Ishikawa (cell line): ENCODE data around the gene GCSH.

Source experiments
- CEBPB ChIP-seq: IDR thresholded peaks from 2 replicates; pipeline ENCODE4 v1.6.1; 2012
- CREB1 ChIP-seq: IDR thresholded peaks from 2 replicates; pipeline ENCODE4 v1.6.1; 2012; ENCODE audit warnings: low read depth
- EGR1 ChIP-seq: IDR thresholded peaks from 2 replicates; pipeline ENCODE4 v1.6.1; 2012
- EP300 ChIP-seq: IDR thresholded peaks from 2 replicates; pipeline ENCODE4 v1.6.1; 2012; ENCODE audit warnings: borderline replicate concordance
- FOXM1 ChIP-seq: IDR thresholded peaks from 2 replicates; pipeline ENCODE4 v1.6.1; 2012; ENCODE audit warnings: low read depth, borderline replicate concordance
- MAX ChIP-seq: IDR thresholded peaks from 2 replicates; pipeline ENCODE4 v1.6.1; 2012
- NFIC ChIP-seq: IDR thresholded peaks from 2 replicates; pipeline ENCODE4 v1.6.1; 2012
- RAD21 ChIP-seq: IDR thresholded peaks from 2 replicates; pipeline ENCODE4 v1.6.1; 2012; ENCODE audit warnings: low read depth
- REST ChIP-seq: IDR thresholded peaks from 2 replicates; pipeline ENCODE4 v1.6.1; 2012; ENCODE audit warnings: low read depth, mild to moderate bottlenecking
- TAF1 ChIP-seq: IDR thresholded peaks from 2 replicates; pipeline ENCODE4 v1.6.1; 2012; ENCODE audit warnings: low read depth, mild to moderate bottlenecking
- TCF12 ChIP-seq: IDR thresholded peaks from 2 replicates; pipeline ENCODE4 v1.6.1; 2012; ENCODE audit warnings: low read depth
- TEAD4 ChIP-seq: IDR thresholded peaks from 2 replicates; pipeline ENCODE4 v1.6.1; 2012
- USF1 ChIP-seq: IDR thresholded peaks from 2 replicates; pipeline ENCODE4 v1.6.1; 2012
- YY1 ChIP-seq: IDR thresholded peaks from 2 replicates; pipeline ENCODE4 v1.6.1; 2012; ENCODE audit warnings: low read depth
- ZBTB7A ChIP-seq: IDR thresholded peaks from 2 replicates; pipeline ENCODE4 v1.6.1; 2012; ENCODE audit warnings: low read depth

The GCSH gene

GRCh38 chr16:81073560-81074330 lies 22.4 kb downstream of the GCSH start:
- TF ChIP-seq NFIC = no peak

GRCh38 chr16:81071805-81072204 lies 24.4 kb downstream of the GCSH start:
- TF ChIP-seq NFIC = no peak
- no peak for TF ChIP-seq REST
- TF ChIP-seq EP300 = no peak
- no peak for TF ChIP-seq EGR1
- TF ChIP-seq TCF12 = no peak
- TF ChIP-seq MAX = no peak
- TF ChIP-seq TEAD4 = no peak
- no peak for TF ChIP-seq ZBTB7A
- no peak for TF ChIP-seq TAF1
- TF ChIP-seq FOXM1 = no peak
- TF ChIP-seq CREB1 = no peak
- no peak for TF ChIP-seq USF1
- no peak for TF ChIP-seq YY1
- TF ChIP-seq CEBPB = no peak

- TF ChIP-seq FOXM1 (no peak), YY1 (no peak), EP300 (no peak)
Observed at GRCh38 chr16:81070979-81071378, 25.2 kb downstream of the GCSH start.

GRCh38 chr16:81069063-81069462 lies 27.1 kb downstream of the GCSH start:
- TF ChIP-seq EP300 (no peak), EGR1 (no peak), REST (no peak), CEBPB (no peak), TCF12 (no peak), RAD21 (no peak)

GRCh38 chr16:81067166-81067565 lies 29.0 kb downstream of the GCSH start:
- TF ChIP-seq NFIC = no peak
- no peak for TF ChIP-seq EP300
- no peak for TF ChIP-seq TCF12

GRCh38 chr16:81066681-81067080 lies 29.5 kb downstream of the GCSH start:
- TF ChIP-seq ZBTB7A = no peak
- TF ChIP-seq USF1 = no peak
- no peak for TF ChIP-seq TCF12
- no peak for TF ChIP-seq RAD21
- no peak for TF ChIP-seq CEBPB
- no peak for TF ChIP-seq REST
- TF ChIP-seq EP300 = no peak
- no peak for TF ChIP-seq TEAD4
- no peak for TF ChIP-seq MAX
- no peak for TF ChIP-seq EGR1
- TF ChIP-seq CREB1 = no peak
- TF ChIP-seq FOXM1 = no peak
- no peak for TF ChIP-seq NFIC
- TF ChIP-seq TAF1 = no peak
- TF ChIP-seq YY1 = no peak
